OCI-LY1 (cell line): ENCODE measurements around the gene TBX21.

Source experiments
- CTCF ChIP-seq: fragments of 200-600 bp; sonication (generic), shearing (Covaris generic); IDR thresholded peaks from 2 replicates; pipeline ENCODE4 v1.5.1; 2017; ENCODE audit warnings: mild to moderate bottlenecking, antibody characterized with exemption, low read length, moderate library complexity, mixed read lengths
- EZH2 ChIP-seq: fragments of 200-600 bp; sonication (generic), shearing (Covaris generic); IDR thresholded peaks from 2 replicates; pipeline ENCODE4 v1.8.0; 2017; ENCODE audit warnings: borderline replicate concordance, mixed run types, mild to moderate bottlenecking, antibody characterized with exemption, low read length, moderate library complexity, mixed read lengths

DNA sequence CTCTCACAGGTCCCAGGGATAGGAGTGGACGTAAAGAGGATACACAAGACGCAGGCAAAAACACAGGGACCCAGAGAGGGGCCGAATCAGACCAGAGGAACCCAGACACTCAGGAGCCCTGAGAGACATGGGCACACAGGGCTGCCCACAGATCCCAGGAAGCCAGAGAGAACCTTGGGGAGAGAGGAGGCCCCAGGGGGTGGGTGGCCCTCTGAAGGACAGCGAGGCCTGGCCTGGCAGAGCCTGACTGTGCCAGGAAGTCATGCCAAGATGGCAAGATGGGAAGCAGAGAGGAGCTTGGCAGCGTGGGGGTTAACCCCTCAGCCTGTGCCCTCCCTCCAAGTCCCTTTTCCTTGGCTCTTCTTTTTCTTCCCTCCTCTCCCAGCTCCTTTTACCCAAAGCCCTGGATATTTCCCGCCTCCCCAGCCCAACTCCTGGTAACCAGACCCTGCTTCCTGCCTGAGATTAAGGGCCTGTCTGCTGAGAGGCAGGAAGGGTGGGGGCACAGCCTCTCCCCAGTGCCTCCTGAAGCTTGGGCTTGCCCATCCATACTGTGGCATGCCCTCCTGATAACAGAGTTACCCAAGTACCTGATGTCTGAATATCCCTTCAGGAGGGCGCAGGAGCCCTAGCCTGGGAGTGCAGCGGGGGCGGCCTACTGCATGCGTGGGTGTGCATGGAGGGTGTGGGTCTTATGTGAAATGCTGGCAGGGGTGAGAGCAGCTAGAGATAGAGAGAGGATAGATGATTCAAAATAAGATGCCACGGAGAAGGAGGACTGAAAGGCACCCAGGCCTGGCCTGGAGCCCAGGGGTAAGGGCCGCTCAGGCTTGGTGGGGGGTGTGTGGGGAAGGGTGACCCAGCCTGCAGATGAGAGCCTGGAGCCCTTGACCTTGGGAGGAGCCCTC is 6.0 kb upstream of the TBX21 start:
- no peak for TF ChIP-seq CTCF
- TF ChIP-seq EZH2, result no peak
